ENCODE results near the gene FAM181A. TPM values are rescaled to one million over a fixed set of nuclear protein-coding genes. Genes with fewer than 3 reads are reported as not detected.

FAM181A gene
- total RNA-seq, 2 donors from 2014 or later = not detected

DNA sequence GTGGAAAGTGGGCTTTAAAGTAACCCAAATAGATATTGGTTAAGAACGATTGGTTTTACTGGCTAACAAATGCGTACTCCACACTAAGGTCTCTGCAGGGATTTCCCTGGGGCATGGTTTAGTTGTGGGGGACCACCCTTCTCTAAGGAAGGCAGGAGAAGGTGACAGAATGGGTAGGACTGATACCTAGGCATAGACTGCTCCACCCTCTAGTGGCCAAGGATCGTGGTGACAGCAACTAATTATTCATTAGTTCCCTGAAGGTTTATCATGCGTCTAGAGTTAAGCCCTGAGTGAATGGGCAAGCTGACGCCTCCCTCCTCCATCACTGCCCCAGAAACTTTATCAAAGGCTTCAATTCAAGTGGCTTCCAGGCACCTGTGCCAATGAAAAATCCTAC, 9.1 kb downstream of the FAM181A start:
- ATAC-seq (no peak), DNase-seq (peak in 1 of 4 donors; percentile 32)
- no peak for TF ChIP-seq POLR2A (IDR thresholded peaks at IDR 0.05)
- TF ChIP-seq CTCF (IDR thresholded peaks at IDR 0.05) = peak in 5 of 7 experiments; percentile 20 to 46 (median 37)
- Histone ChIP-seq H3K4me3 (no peak overlapping the region), H3K4me1 (peaks cover 23% of the 10 kb centered on the region), H3K27ac (no peak overlapping the region), H3K9me3 (no peaks in the 10 kb centered on the region), H3K27me3 (no peaks in the 10 kb centered on the region), H3K36me3 (replicated peaks in 1 of 2; ENCODE audit: insufficient read depth in 1 of 2, low read depth in 2 of 2) (no peaks in the 10 kb centered on the region)
- intact Hi-C loops (cut with DNase I) = loop anchor here (5.0 kb wide), 1 partner anchor 66 kb away; no protein-coding TSS in a partner anchor
- WGBS, 2 donors = 26 to 43% methylated on average over 4 to 5 of the region's 5 CpGs

- DNase-seq (no peak), ATAC-seq (no peak)
- H3K4me3 ChIP-seq = no peak overlapping the region
- H3K9me3 ChIP-seq = no peaks in the 10 kb centered on the region
- H3K27ac ChIP-seq = no peak overlapping the region
- 87% methylated on average over 6 of the region's 6 CpGs; no CpG with 5 or more reads in 1 of the 2 donors for WGBS, 2 donors
- peaks cover 30% of the 10 kb centered on the region for H3K4me1 ChIP-seq
- H3K36me3 ChIP-seq (replicated peaks in 1 of 2; ENCODE audit: insufficient read depth in 1 of 2, low read depth in 2 of 2) = no peaks in the 10 kb centered on the region
- H3K27me3 ChIP-seq = no peaks in the 10 kb centered on the region
- intact Hi-C loops (cut with DNase I) = loop anchor here (5.0 kb wide), 1 partner anchor 65 kb away; no protein-coding TSS in a partner anchor
- TF ChIP-seq POLR2A (IDR thresholded peaks at IDR 0.05) (no peak), CTCF (IDR thresholded peaks at IDR 0.05) (no peak)
Observed at GRCh38 chr14:93936926-93937325, 9.8 kb downstream of the FAM181A start.

GRCh38 chr14:93937519-93937918, 10.4 kb downstream of the FAM181A start:
- WGBS, 2 donors = 78 to 80% methylated on average over 8 to 13 of the region's 13 CpGs
- Histone ChIP-seq H3K9me3 (no peaks in the 10 kb centered on the region), H3K4me1 (peaks cover 36% of the 10 kb centered on the region), H3K27me3 (no peaks in the 10 kb centered on the region), H3K36me3 (replicated peaks in 1 of 2; ENCODE audit: insufficient read depth in 1 of 2, low read depth in 2 of 2) (no peaks in the 10 kb centered on the region), H3K4me3 (no peak overlapping the region), H3K27ac (no peak overlapping the region)
- TF ChIP-seq CTCF (IDR thresholded peaks at IDR 0.05) (no peak), POLR2A (IDR thresholded peaks at IDR 0.05) (no peak)
- intact Hi-C loops (cut with DNase I) = loop anchor here (5.0 kb wide), 1 partner anchor 65 kb away; no protein-coding TSS in a partner anchor
- ATAC-seq = no peak
- no peak for DNase-seq

GRCh38 chr14:93938751-93939303, 11.7 kb downstream of the FAM181A start:
- no peak overlapping the region for H3K4me3 ChIP-seq
- H3K27me3 ChIP-seq = no peaks in the 10 kb centered on the region
- TF ChIP-seq POLR2A (IDR thresholded peaks at IDR 0.05) (no peak), CTCF (IDR thresholded peaks at IDR 0.05) (no peak)
- H3K9me3 ChIP-seq = no peaks in the 10 kb centered on the region
- DNase-seq (no peak), ATAC-seq (no peak)
- 35 to 87% methylated on average over 10 to 46 of the region's 46 CpGs for WGBS, 2 donors
- H3K36me3 ChIP-seq (replicated peaks in 1 of 2; ENCODE audit: insufficient read depth in 1 of 2, low read depth in 2 of 2) = no peaks in the 10 kb centered on the region
- no peak overlapping the region for H3K27ac ChIP-seq
- H3K4me1 ChIP-seq = peaks cover 43% of the 10 kb centered on the region
- intact Hi-C loops (cut with DNase I) = loop anchor here (5.0 kb wide), 1 partner anchor 63 kb away; no protein-coding TSS in a partner anchor

Measured in body of pancreas (tissue), 4 donors.